Left ventricle myocardium inferior (tissue), 1 donor: Measurements from ENCODE around the gene NEFH. TPM values are rescaled to one million over a fixed set of nuclear protein-coding genes. Genes with fewer than 3 reads are reported as not detected.

Experiments
- DNase-seq: peaks from one replicate; pipeline ENCODE4 v3.0.0-alpha.2; 2020
- H3K27ac ChIP-seq: fragments of 200-600 bp; replicated peaks from 2 replicates; pipeline ENCODE4 v1.8.0; 2021
- H3K27me3 ChIP-seq: fragments of 200-600 bp; 2 replicates; pipeline ENCODE4 v1.8.0; 2021; ENCODE audit warnings: low read depth
- H3K36me3 ChIP-seq: fragments of 200-600 bp; 2 replicates; pipeline ENCODE4 v1.8.0; 2021
- H3K4me1 ChIP-seq: fragments of 200-600 bp; 2 replicates; pipeline ENCODE4 v1.8.0; 2021
- H3K4me3 ChIP-seq: fragments of 200-600 bp; 2 replicates; pipeline ENCODE4 v1.8.0; 2021; ENCODE audit warnings: mild to moderate bottlenecking, moderate library complexity
- H3K9me3 ChIP-seq: fragments of 200-600 bp; replicated peaks from 2 replicates; pipeline ENCODE4 v1.8.0; 2021
- intact Hi-C: fragments of 100-400 bp; cut with micrococcal nuclease; formaldehyde crosslinking; loops from one replicate; pipeline ENCODE4 v1.11.0; 2022
- total RNA-seq: library from RNA; stranded (reverse); fragmentation: NEBNext Ultra II Directional; extraction: Animal tissue kit (Norgen Biotek cat#: 25700); gene quantifications from one replicate; pipeline ENCODE4 v1.2.1, GENCODE V29; 2021
- TF ChIP-seq, protein P1 (sequence below): fragments of 200-600 bp; IDR thresholded peaks from 2 replicates; pipeline ENCODE4 v1.8.0; 2021; ENCODE audit warnings: antibody characterized with exemption, mild to moderate bottlenecking, borderline replicate concordance
- donor health status: DM: no; HTN: yes; CAD: no; lungs with severe emphysema.

NEFH gene
- total RNA-seq, 1 donor from 2014 or later, result 0.16 TPM

DNA sequence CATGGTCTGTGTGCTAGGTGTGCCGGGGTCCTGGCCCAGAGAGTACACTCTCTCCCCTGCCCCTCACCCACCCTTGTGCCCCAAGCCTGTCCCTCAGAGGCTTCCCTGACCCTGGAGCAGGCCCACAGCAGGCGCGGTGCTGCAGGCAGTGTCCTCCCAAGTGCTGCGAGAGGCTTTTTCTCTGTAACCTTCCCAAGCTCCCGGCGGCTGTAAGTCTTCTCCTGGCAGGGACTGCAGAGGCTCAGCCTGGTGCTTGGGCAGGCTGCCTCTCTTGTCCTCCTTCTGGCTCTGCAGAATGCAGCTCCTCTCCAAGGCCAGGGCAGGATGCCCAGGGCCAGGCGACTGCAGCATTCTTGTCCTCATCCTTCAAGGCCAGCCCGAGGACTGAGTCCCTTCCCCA is 25.7 kb upstream of the NEFH start:
- TF ChIP-seq, protein P1, sequence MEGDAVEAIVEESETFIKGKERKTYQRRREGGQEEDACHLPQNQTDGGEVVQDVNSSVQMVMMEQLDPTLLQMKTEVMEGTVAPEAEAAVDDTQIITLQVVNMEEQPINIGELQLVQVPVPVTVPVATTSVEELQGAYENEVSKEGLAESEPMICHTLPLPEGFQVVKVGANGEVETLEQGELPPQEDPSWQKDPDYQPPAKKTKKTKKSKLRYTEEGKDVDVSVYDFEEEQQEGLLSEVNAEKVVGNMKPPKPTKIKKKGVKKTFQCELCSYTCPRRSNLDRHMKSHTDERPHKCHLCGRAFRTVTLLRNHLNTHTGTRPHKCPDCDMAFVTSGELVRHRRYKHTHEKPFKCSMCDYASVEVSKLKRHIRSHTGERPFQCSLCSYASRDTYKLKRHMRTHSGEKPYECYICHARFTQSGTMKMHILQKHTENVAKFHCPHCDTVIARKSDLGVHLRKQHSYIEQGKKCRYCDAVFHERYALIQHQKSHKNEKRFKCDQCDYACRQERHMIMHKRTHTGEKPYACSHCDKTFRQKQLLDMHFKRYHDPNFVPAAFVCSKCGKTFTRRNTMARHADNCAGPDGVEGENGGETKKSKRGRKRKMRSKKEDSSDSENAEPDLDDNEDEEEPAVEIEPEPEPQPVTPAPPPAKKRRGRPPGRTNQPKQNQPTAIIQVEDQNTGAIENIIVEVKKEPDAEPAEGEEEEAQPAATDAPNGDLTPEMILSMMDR, result no peak
- DNase-seq, result no peak
- H3K27ac ChIP-seq, result no peak overlapping the region
- no peak overlapping the region for H3K4me3 ChIP-seq
- intact Hi-C loops, result no loop called here
- H3K4me1 ChIP-seq, result no peaks in the 10 kb centered on the region
- no peaks in the 10 kb centered on the region for H3K27me3 ChIP-seq
- no peaks in the 10 kb centered on the region for H3K36me3 ChIP-seq
- H3K9me3 ChIP-seq, result no peaks in the 10 kb centered on the region

DNA sequence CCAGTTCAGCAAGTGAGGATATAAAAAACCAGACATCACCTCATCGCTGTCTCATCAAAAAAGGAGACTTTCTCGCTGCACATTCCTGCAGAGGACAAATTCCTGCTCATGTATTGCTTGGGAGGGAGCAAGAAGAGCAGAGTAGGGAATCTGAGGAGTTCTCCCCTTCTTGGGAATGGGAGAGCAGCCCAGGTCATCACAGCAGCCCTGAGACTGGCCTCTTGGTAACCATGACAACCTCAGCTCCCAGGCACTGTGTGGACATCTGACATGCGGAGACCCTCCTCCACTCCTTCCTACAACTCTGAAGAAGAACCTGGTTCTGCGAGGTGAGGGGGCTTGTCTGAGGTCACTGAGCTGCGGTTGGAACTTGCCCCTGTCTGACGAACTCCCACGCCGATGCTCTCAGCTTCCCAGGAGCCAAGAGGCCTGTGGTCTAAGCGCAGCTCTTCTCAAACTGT is 23.8 kb upstream of the NEFH start:
- peaks cover 3% of the 10 kb centered on the region for H3K27me3 ChIP-seq
- no peak for DNase-seq
- no peaks in the 10 kb centered on the region for H3K4me1 ChIP-seq
- H3K36me3 ChIP-seq, result no peaks in the 10 kb centered on the region
- no peaks in the 10 kb centered on the region for H3K9me3 ChIP-seq
- TF ChIP-seq, protein P1, result no peak
- no peak overlapping the region for H3K4me3 ChIP-seq
- H3K27ac ChIP-seq, result no peak overlapping the region
- intact Hi-C loops, result no loop called here

DNA sequence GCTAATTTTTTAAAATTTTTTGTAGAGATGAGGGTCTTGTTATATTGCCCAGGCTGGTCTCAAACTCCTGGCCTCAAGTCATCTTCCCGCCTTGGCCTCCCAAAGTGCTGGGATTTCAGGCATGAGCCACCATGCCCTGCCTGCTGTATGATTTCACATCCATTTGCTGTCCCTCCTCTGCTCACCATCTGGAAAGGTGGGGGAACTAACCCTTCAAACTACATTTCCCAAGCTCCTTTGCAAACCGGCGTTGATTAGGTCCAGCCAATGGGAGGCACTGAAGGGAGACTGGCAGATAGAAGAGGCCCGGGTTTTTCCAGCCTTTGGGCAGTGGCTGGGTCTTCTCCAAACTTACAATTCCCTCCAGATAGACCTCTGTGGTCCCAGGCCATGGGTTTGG is 22.3 kb upstream of the NEFH start:
- Histone ChIP-seq H3K27me3 (peaks cover 3% of the 10 kb centered on the region), H3K27ac (no peak overlapping the region), H3K4me3 (no peak overlapping the region), H3K9me3 (no peaks in the 10 kb centered on the region), H3K4me1 (no peaks in the 10 kb centered on the region), H3K36me3 (no peaks in the 10 kb centered on the region)
- intact Hi-C loops, result no loop called here
- DNase-seq, result no peak
- TF ChIP-seq, protein P1, result no peak

DNA sequence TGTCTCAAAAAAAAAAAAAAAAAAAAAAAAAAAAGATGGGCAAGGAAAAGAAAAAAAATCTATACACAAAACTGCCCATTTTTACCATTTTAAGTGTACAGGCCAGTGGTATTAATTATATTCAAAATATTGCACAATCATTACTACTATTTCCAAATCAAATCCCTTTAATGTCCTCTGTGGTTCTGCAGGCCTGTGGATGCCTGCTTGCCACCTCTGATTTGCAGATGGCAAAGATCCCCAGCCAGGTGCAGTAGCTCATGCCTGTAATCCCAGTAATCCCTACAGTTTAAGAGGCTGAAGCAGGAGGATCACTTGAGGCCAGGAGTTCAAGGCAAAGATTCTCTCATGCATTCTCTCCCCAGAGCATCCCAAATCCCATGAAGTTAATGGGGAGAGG is 21.5 kb upstream of the NEFH start:
- H3K36me3 ChIP-seq, result no peaks in the 10 kb centered on the region
- intact Hi-C loops, result no loop called here
- TF ChIP-seq, protein P1, result no peak
- no peaks in the 10 kb centered on the region for H3K4me1 ChIP-seq
- peaks cover 3% of the 10 kb centered on the region for H3K27me3 ChIP-seq
- H3K4me3 ChIP-seq, result no peak overlapping the region
- no peak overlapping the region for H3K27ac ChIP-seq
- H3K9me3 ChIP-seq, result no peaks in the 10 kb centered on the region
- DNase-seq, result no peak

DNA sequence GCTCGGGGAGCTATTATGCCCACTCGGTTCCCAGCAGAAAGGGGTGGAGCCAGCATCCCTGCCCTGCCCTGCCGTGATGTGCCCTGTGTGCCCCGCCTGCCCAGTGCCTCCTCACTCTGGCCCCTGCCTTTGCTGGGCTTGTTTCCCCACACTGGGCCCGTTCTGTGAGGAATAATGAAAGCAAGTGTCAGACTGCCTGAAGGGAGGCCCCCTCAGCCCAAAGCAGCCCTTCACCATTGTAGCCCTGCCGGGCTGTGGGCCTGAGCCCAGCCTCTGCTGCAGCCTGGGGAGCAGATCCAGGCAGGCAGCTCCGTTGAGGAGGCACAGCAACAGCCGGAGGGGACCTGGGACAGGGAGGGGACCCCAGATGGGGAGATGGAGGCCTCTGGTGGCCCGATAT is 20.2 kb upstream of the NEFH start:
- Histone ChIP-seq H3K36me3 (no peaks in the 10 kb centered on the region), H3K27me3 (peaks cover 3% of the 10 kb centered on the region), H3K4me3 (no peak overlapping the region), H3K4me1 (no peaks in the 10 kb centered on the region), H3K9me3 (no peaks in the 10 kb centered on the region), H3K27ac (no peak overlapping the region)
- TF ChIP-seq, protein P1, result no peak
- intact Hi-C loops, result no loop called here
- no peak for DNase-seq

DNA sequence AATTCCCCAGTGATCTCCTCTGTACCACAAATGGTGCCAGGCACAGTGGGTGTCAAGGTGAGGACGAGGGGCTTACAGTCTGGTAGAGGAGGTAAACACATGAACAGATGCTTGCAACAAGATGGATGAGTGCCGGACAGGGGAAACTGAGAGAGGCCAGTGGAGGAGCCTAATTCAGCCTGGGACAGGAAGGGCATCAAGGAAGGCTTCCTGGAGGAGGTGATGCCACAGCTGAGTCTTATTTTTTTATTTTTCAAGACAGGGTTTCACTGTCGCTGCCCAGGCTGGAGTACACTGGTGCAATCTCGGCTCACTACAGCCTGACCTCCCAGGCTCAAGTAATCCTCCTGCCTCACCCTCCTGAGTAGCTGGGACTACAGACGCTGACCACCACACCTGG is 18.8 kb upstream of the NEFH start:
- Histone ChIP-seq H3K27me3 (peaks cover 7% of the 10 kb centered on the region), H3K4me3 (no peak overlapping the region), H3K9me3 (no peaks in the 10 kb centered on the region), H3K36me3 (no peaks in the 10 kb centered on the region), H3K27ac (no peak overlapping the region), H3K4me1 (no peaks in the 10 kb centered on the region)
- TF ChIP-seq, protein P1, result no peak
- intact Hi-C loops, result no loop called here
- DNase-seq, result no peak
